HepG2 (cell line): ENCODE results near the gene MFSD6. TPM values are rescaled to one million over a fixed set of nuclear protein-coding genes. Genes with fewer than 3 reads are reported as not detected.
A peak's percentile ranks its signal among the peaks of the same experiment; 100 is the strongest.

ENCODE experiments used
- DZIP1 ChIP-seq: sonication (generic); formaldehyde crosslinking; IDR thresholded peaks from 2 replicates; pipeline ENCODE4 v1.5.0; 2020; ENCODE audit warnings: mild to moderate bottlenecking, missing genetic modification reagents
- FOXC1 ChIP-seq: sonication (generic); formaldehyde crosslinking; IDR thresholded peaks from 2 replicates; pipeline ENCODE4 v1.8.0; 2022; ENCODE audit warnings: mild to moderate bottlenecking, missing genetic modification reagents, borderline replicate concordance
- MEF2D ChIP-seq: sonication (generic); formaldehyde crosslinking; IDR thresholded peaks from 2 replicates; pipeline ENCODE4 v1.5.1; 2020; ENCODE audit warnings: mild to moderate bottlenecking, missing genetic modification reagents
- PAF1 ChIP-seq: IDR thresholded peaks from 2 replicates; pipeline ENCODE4 v1.6.1; 2016; ENCODE audit warnings: missing genetic modification reagents, missing compliant biosample characterization
- SRF ChIP-seq: IDR thresholded peaks from 2 replicates; pipeline ENCODE4 v1.6.1; 2011; ENCODE audit warnings: mild to moderate bottlenecking, low read depth, low read length, moderate library complexity
- TFDP1 ChIP-seq: IDR thresholded peaks from 2 replicates; pipeline ENCODE4 v1.6.1; 2016; ENCODE audit warnings: missing compliant biosample characterization, missing genetic modification reagents, borderline replicate concordance
- ZBTB2 ChIP-seq: sonication (generic); formaldehyde crosslinking; IDR thresholded peaks from 2 replicates; pipeline ENCODE4 v1.8.0; 2022; ENCODE audit warnings: low read depth, missing genetic modification reagents
- ZNF160 ChIP-seq: sonication (generic); formaldehyde crosslinking; IDR thresholded peaks from 2 replicates; pipeline ENCODE4 v1.8.0; 2022; ENCODE audit warnings: mild to moderate bottlenecking, inconsistent platforms, missing genetic modification reagents
- ZNF607 ChIP-seq: sonication (generic); formaldehyde crosslinking; IDR thresholded peaks from 2 replicates; pipeline ENCODE4 v1.5.1; 2020; ENCODE audit warnings: missing genetic modification reagents, mild to moderate bottlenecking, borderline replicate concordance
- polyA plus RNA-seq, 8 experiments: library from polyadenylated mRNA; depleted of rRNA in 3 of 8; stranded (reverse) in 7 of 8; unstranded in 1 of 8; fragments of >200 nt; fragmentation: Illumina TruSeq in 4 of 8; extraction: Trizol in 4 of 8; gene quantifications; 2 replicates each; pipeline versions ENCODE4 v1.2.1 to v1.2.3, GENCODE V29; 2011 to 2016; ENCODE audit warnings: low read depth in 4 of 8, missing spikeins in 1 of 8, mixed read lengths in 1 of 8; ENCODE audit not compliant: insufficient read depth in 1 of 8
- total RNA-seq, 5 experiments: library from RNA; depleted of rRNA; stranded (reverse); fragments of >200 nt; fragmentation: Illumina TruSeq; extraction: Trizol; gene quantifications; 2 replicates each; pipeline ENCODE4 v1.2.3, GENCODE V29; 2016; ENCODE audit warnings: low read depth in 1 of 5
- TF ChIP-seq, protein P1 (sequence below), 2 experiments: fragments of 450-650 bp in 1 of 2; sonication (generic) in 1 of 2; formaldehyde crosslinking in 1 of 2; IDR thresholded peaks; 2 replicates each; pipeline versions ENCODE4 v1.6.1 to v1.8.0; 2016 to 2022; ENCODE audit warnings: antibody characterized with exemption in 1 of 2, mild to moderate bottlenecking in 1 of 2, missing genetic modification reagents in 1 of 2
- TF ChIP-seq, protein P2 (sequence below): sonication (generic); formaldehyde crosslinking; conservative IDR thresholded peaks from 2 replicates; pipeline ENCODE4 v1.8.0; 2022; ENCODE audit warnings: missing genetic modification reagents

MFSD6 gene
- total and polyA plus RNA-seq, 2 of the 13 experiments (the other 11 are each of a cell fraction or from before 2014, with no cell fraction given) = 0.92 to 1.4 TPM

DNA sequence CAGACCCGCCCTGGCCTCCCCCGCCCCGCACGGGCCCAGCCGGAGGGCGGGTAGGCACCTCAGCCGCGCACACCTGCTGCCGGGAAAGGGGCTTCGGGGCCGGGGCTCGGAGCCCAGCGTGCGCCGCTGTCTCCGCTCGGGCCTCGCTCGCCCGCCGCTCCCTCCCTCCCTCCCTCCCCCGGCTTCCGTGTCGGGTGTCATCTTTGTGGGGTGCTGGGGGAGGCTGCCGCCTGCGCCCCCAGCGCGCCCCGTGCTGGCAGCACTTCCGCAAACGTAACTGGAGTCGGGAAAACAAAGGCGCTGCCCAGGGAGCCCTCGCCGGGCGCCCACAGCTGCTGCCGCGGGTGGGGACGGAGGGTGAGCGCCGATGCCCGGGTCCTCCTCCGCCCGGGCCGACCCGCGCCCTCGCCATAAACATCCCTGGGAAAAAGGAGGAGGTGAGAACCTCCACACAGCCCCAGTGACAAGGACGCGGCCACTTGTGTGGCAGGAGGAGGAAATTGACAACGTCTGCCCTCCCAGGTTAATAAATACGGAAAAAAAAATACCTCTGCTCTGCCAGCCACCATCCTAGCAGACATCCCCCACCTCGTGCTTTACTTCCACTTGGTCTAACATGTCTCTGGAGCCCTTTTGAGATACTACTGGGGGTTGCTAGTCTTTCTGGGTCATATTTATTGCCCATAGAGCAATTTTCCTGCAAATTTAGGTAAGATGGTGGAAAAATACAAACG lies 550 bp downstream of the MFSD6 start (continued):
- TF ChIP-seq TFDP1 = 0 out of 2 replicates have a peak, but pooled peaks have one; percentile 21
- no peak for TF ChIP-seq ZNF160 (CRISPR knock-in tag)
- no peak for TF ChIP-seq SRF
- no peak for TF ChIP-seq ZBTB2 (CRISPR knock-in tag)
- no peak for TF ChIP-seq PAF1
- no peak for TF ChIP-seq DZIP1 (CRISPR knock-in tag)
- TF ChIP-seq, protein P1, sequence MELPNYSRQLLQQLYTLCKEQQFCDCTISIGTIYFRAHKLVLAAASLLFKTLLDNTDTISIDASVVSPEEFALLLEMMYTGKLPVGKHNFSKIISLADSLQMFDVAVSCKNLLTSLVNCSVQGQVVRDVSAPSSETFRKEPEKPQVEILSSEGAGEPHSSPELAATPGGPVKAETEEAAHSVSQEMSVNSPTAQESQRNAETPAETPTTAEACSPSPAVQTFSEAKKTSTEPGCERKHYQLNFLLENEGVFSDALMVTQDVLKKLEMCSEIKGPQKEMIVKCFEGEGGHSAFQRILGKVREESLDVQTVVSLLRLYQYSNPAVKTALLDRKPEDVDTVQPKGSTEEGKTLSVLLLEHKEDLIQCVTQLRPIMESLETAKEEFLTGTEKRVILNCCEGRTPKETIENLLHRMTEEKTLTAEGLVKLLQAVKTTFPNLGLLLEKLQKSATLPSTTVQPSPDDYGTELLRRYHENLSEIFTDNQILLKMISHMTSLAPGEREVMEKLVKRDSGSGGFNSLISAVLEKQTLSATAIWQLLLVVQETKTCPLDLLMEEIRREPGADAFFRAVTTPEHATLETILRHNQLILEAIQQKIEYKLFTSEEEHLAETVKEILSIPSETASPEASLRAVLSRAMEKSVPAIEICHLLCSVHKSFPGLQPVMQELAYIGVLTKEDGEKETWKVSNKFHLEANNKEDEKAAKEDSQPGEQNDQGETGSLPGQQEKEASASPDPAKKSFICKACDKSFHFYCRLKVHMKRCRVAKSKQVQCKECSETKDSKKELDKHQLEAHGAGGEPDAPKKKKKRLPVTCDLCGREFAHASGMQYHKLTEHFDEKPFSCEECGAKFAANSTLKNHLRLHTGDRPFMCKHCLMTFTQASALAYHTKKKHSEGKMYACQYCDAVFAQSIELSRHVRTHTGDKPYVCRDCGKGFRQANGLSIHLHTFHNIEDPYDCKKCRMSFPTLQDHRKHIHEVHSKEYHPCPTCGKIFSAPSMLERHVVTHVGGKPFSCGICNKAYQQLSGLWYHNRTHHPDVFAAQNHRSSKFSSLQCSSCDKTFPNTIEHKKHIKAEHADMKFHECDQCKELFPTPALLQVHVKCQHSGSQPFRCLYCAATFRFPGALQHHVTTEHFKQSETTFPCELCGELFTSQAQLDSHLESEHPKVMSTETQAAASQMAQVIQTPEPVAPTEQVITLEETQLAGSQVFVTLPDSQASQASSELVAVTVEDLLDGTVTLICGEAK (IDR thresholded peaks at IDR 0.05) = no peak
- TF ChIP-seq, protein P1 (CRISPR knock-in tag; IDR thresholded peaks at IDR 0.05) = 0 out of 2 replicates have a peak, but pooled peaks have one; percentile 25
- TF ChIP-seq MEF2D (CRISPR knock-in tag) = no peak
- TF ChIP-seq FOXC1 = no peak
- TF ChIP-seq, protein P2, sequence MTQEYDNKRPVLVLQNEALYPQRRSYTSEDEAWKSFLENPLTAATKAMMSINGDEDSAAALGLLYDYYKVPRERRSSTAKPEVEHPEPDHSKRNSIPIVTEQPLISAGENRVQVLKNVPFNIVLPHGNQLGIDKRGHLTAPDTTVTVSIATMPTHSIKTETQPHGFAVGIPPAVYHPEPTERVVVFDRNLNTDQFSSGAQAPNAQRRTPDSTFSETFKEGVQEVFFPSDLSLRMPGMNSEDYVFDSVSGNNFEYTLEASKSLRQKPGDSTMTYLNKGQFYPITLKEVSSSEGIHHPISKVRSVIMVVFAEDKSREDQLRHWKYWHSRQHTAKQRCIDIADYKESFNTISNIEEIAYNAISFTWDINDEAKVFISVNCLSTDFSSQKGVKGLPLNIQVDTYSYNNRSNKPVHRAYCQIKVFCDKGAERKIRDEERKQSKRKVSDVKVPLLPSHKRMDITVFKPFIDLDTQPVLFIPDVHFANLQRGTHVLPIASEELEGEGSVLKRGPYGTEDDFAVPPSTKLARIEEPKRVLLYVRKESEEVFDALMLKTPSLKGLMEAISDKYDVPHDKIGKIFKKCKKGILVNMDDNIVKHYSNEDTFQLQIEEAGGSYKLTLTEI (CRISPR knock-in tag) = no peak
- no peak for TF ChIP-seq ZNF607
